Middle frontal gyrus (tissue), 1 donor: ENCODE results near the gene PCDHA11.
"Not testable (repeated sequence)": the region's sequence is repeated elsewhere in the genome, so short reads cannot be mapped to it uniquely, and the experiment has no call there.

Source experiments
- DNase-seq: peaks from one replicate; pipeline ENCODE4 v3.0.0-alpha.2; 2015; ENCODE audit warnings: low spot score; ENCODE audit errors: extremely low spot score

Gene PCDHA11, protein sequence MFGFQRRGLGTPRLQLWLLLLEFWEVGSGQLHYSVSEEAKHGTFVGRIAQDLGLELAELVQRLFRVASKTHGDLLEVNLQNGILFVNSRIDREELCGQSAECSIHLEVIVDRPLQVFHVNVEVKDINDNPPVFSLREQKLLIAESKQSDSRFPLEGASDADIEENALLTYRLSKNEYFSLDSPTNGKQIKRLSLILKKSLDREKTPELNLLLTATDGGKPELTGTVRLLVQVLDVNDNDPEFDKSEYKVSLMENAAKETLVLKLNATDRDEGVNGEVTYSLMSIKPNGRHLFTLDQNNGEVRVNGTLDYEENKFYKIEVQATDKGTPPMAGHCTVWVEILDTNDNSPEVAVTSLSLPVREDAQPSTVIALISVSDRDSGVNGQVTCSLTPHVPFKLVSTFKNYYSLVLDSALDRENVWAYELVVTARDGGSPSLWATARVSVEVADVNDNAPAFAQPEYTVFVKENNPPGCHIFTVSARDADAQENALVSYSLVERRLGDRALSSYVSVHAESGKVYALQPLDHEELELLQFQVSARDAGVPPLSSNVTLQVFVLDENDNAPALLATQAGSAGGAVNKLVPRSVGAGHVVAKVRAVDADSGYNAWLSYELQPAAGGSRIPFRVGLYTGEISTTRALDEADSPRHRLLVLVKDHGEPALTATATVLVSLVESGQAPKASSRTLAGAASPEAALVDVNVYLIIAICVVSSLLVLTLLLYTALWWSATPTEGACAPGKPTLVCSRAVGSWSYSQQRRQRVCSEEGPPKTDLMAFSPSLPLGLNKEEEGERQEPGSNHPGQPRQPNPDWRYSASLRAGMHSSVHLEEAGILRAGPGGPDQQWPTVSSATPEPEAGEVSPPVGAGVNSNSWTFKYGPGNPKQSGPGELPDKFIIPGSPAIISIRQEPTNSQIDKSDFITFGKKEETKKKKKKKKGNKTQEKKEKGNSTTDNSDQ

DNA sequence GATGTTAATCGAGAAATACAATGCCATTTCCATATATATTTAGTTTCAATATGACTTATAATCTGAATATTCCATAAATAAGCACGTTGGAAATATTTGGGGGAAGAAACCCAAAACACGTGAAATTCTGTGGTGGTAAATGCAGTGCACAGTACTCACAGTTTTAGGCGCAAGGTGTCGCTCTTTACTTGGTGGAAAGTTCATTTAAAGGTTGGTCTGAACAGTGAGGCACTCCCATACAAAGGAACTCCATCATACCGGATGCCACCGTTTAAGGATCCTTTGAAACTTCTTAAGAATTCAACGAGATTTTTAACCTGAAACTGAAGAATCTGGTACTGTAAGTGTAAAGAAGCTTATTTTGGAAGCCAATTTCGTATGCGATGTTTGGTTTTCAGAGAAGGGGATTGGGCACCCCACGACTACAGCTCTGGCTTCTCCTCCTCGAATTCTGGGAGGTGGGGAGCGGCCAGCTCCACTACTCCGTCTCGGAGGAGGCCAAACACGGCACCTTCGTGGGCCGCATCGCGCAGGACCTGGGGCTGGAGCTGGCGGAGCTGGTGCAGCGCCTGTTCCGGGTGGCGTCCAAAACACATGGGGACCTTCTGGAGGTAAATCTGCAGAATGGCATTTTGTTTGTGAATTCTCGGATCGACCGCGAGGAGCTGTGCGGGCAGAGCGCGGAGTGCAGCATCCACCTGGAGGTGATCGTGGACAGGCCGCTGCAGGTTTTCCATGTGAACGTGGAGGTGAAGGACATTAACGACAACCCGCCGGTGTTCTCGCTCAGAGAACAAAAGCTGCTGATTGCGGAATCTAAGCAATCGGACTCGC lies at the start of gene PCDHA11:
PCDHA11 (plus strand) TSS at position 237 of the 834 bp plus-strand sequence; CDS start at position 384, 147 bp downstream.
- DNase-seq = no peak

DNA sequence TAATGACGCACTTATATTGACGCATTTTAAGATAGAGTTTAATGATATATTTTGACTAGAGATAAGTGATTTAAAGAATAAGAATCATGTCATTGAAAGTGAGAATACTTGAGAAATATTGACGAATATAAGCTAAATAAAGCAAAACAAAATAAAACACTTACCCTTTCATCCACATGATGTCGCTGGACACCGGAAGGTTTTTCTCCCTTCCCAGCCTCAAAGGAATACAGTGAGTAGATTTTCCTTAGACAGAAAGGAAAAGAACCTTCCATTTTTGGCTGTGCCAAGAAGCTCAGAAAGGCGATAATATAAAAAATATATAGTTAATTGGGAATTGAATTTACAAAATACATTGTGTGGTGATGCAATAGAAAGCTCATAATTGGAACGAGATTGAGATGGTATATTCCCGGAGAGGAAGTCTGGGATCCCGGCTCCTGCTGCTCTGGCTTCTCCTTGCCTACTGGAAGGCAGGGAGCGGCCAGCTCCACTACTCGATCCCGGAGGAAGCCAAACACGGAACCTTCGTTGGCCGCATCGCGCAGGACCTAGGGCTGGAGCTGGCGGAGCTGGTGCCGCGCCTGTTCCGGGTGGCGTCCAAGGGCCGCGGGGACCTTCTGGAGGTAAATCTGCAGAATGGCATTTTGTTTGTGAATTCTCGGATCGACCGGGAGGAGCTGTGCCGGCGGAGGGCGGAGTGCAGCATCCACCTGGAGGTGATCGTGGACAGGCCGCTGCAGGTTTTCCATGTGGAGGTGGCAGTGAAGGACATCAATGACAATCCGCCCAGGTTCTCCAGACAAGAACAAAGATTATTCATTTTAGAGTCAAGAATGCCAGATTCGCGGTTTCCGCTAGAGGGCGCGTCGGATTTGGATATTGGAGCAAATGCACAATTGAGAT lies 47.1 kb upstream of the PCDHA11 start, which contains the start of gene PCDHA5:
PCDHA5 (plus strand) TSS at position 239 of the 906 bp plus-strand sequence.
- no peak for DNase-seq

DNA sequence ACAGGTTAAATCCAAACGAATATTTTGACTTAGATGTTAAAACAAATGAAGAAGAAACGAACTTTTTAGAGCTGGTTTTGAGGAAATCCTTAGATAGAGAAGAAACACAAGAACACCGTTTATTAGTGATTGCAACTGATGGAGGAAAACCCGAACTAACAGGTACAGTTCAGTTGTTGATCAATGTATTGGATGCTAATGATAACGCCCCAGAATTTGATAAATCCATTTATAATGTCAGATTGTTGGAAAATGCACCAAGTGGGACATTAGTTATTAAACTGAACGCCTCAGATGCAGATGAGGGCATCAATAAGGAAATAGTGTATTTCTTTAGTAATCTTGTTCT lies 46.5 kb upstream of the PCDHA11 start:
- no peak for DNase-seq

DNA sequence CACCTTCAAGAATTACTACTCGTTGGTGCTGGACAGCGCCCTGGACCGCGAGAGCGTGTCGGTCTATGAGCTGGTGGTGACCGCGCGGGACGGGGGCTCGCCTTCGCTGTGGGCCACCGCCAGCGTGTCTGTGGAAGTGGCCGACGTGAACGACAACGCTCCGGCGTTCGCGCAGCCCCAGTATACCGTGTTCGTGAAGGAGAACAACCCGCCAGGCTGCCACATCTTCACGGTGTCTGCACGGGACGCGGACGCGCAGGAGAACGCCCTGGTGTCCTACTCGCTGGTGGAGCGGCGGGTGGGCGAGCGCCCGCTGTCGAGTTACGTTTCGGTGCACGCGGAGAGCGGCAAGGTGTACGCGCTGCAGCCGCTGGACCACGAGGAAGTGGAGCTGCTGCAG lies 45.8 kb upstream of the PCDHA11 start:
- DNase-seq = not testable (repeated sequence)

DNA sequence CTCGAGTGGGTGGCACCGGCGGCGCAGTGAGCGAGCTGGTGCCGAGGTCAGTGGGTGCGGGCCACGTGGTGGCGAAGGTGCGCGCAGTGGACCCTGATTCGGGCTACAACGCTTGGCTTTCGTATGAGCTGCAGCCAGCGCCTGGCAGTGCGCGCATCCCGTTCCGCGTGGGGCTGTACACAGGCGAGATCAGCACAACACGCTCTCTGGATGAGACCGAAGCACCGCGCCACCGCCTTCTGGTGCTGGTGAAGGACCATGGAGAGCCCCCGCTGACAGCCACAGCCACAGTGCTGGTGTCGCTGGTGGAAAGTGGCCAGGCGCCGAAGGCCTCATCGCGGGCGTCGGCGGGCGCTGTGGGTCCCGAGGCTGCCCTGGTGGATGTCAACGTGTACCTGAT lies 45.3 kb upstream of the PCDHA11 start:
- DNase-seq = no peak

DNA sequence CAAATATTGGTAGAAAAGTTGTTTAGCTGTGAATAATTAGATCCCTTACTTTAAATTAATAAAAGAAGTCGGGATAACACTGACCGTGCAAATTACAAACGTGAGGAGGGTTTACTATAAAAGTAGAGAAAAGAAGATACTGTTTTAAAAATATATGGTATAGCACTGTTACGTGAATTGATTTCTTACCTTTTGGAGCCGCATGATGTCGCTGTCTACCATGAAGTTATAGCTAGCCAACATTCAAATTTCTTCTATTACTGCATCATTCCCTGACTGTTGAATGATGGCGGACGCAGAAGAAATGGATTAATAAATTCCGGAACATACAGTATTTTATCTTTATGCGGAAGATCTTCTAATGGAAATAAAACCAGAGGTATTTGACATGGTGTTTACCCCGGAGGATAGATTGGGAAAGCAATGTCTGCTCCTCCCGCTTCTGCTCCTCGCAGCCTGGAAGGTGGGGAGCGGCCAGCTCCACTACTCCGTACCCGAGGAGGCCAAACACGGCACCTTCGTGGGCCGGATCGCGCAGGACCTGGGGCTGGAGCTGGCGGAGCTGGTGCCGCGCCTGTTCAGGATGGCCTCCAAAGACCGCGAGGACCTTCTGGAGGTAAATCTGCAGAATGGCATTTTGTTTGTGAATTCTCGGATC lies 40.9 kb upstream of the PCDHA11 start, which contains the start of gene PCDHA6:
PCDHA6 (plus strand) TSS at position 257 of the 658 bp plus-strand sequence; CDS start at position 389, 132 bp downstream.
- no peak for DNase-seq

DNA sequence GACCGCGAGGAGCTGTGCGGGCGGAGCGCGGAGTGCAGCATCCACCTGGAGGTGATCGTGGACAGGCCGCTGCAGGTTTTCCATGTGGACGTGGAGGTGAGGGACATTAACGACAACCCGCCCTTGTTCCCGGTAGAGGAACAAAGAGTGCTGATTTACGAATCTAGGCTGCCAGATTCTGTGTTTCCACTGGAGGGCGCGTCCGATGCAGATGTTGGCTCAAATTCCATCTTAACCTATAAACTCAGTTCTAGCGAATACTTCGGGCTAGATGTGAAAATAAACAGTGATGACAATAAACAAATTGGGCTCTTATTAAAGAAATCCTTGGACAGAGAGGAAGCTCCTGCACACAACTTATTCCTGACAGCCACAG lies 40.4 kb upstream of the PCDHA11 start:
- no peak for DNase-seq

DNA sequence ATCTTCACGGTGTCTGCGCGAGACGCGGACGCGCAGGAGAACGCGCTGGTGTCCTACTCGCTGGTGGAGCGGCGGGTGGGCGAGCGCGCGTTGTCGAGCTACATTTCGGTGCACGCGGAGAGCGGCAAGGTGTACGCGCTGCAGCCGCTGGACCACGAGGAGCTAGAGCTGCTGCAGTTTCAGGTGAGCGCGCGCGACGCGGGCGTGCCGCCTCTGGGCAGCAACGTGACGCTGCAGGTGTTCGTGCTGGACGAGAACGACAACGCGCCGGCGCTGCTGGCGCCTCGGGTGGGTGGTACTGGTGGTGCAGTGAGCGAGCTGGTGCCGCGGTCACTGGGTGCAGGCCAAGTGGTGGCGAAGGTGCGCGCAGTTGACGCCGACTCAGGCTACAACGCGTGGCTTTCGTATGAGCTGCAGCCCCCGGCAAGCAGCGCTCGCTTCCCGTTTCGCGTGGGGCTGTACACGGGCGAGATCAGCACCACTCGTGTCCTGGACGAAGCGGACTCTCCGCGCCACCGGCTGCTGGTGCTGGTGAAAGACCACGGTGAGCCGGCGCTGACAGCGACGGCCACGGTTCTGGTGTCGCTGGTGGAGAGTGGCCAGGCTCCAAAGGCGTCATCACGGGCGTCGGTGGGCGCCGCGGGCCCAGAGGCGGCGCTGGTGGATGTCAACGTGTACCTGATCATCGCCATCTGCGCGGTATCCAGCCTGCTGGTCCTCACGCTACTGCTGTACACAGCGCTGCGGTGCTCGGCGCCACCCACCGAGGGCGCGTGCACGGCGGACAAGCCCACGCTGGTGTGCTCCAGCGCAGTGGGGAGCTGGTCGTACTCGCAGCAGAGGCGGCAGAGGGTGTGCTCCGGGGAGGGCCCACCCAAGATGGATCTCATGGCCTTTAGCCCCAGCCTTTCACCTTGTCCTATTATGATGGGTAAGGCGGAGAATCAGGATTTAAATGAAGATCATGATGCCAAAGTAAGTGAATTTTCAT lies 39.0 kb upstream of the PCDHA11 start:
- DNase-seq = not testable (repeated sequence)

DNA sequence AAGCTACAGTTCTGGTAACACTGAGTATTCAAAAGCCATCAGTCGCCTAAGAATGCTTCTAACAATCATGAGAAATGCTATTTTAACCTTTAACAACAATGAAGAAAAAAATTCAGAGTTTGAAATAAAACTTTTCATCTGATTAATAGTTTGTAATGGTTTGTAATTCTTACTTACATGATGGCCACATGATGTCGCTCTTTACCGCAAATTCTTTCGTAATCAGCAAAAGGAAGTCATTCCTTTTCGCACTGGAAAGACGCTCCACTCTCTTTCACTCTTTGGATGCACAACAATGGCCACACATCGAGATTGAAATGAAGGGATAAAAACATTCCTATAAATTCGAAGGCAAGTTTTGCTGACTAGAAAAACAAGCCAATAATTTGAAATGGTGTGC lies 34.8 kb upstream of the PCDHA11 start, which contains the start of gene PCDHA7:
PCDHA7 (plus strand) TSS at position 277 of the 400 bp plus-strand sequence; CDS start at position 392, 115 bp downstream.
- no peak for DNase-seq

DNA sequence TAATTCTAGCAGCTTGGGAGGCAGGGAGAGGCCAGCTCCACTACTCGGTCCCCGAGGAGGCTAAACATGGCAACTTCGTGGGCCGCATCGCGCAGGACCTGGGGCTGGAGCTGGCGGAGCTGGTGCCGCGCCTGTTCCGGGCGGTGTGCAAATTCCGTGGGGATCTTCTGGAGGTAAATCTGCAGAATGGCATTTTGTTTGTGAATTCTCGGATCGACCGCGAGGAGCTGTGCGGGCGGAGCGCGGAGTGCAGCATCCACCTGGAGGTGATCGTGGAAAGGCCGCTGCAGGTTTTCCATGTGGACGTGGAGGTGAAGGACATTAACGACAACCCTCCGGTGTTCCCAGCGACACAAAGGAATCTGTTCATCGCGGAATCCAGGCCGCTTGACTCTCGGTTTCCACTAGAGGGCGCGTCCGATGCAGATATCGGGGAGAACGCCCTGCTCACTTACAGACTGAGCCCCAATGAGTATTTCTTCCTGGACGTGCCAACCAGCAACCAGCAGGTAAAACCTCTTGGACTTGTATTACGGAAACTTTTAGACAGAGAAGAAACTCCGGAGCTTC lies 34.2 kb upstream of the PCDHA11 start:
- not testable (repeated sequence) for DNase-seq

DNA sequence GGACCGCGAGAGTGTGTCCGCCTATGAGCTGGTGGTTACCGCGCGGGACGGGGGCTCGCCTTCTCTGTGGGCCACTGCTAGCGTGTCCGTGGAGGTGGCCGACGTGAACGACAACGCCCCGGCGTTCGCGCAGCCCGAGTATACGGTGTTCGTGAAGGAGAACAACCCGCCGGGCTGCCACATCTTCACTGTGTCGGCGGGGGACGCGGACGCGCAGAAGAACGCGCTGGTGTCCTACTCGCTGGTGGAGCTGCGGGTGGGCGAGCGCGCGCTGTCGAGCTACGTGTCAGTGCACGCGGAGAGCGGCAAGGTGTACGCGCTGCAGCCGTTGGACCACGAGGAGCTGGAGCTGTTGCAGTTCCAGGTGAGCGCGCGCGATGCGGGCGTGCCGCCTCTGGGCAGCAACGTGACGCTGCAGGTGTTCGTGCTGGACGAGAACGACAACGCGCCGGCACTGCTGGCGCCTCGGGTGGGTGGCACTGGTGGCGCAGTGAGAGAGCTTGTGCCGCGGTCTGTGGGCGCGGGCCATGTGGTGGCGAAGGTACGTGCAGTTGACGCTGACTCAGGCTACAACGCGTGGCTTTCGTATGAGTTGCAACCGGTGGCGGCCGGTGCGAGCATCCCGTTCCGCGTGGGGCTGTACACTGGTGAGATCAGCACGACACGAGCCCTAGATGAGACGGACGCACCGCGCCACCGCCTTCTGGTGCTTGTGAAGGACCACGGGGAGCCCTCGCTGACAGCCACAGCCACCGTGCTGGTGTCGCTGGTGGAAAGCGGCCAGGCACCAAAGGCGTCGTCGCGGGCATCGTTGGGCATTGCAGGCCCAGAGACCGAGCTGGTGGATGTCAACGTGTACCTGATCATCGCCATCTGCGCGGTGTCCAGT lies 32.9 kb upstream of the PCDHA11 start:
- no peak for DNase-seq

DNA sequence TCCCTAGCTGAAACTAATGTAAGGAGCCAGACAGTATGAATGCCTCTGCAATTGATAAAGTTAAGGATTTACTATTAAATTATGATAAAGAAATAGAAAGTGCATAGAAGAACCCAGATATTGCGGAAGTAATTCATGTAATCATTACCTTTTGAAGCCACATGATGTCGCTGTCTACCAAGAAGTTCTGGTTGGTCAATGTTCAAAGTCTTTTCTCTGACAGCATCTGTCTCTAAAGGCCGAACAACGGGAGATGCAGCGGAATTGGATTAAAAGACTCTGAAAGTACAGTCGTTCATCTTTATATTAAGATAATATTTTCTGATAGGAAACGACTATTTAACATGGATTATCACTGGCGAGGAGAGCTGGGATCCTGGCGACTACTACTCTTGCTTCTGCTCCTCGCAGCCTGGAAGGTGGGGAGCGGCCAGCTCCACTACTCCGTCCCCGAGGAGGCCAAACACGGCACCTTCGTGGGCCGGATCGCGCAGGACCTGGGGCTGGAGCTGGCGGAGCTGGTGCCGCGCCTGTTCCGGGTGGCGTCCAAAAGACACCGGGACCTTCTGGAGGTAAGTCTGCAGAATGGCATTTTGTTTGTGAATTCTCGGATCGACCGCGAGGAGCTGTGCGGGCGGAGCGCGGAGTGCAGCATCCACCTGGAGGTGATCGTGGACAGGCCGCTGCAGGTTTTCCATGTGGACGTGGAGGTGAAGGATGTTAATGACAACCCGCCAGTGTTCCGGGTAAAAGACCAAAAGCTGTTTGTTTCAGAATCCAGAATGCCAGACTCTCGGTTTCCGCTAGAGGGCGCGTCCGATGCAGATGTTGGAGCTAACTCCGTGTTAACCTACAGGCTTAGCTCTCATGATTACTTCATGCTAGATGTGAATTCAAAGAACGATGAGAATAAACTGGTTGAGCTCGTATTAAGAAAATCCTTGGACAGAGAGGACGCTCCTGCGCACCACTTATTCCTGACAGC lies 27.5 kb upstream of the PCDHA11 start, which contains the start of gene PCDHA8:
PCDHA8 (plus strand) TSS at position 210 of the 985 bp plus-strand sequence; CDS start at position 345, 135 bp downstream.
- no peak for DNase-seq

DNA sequence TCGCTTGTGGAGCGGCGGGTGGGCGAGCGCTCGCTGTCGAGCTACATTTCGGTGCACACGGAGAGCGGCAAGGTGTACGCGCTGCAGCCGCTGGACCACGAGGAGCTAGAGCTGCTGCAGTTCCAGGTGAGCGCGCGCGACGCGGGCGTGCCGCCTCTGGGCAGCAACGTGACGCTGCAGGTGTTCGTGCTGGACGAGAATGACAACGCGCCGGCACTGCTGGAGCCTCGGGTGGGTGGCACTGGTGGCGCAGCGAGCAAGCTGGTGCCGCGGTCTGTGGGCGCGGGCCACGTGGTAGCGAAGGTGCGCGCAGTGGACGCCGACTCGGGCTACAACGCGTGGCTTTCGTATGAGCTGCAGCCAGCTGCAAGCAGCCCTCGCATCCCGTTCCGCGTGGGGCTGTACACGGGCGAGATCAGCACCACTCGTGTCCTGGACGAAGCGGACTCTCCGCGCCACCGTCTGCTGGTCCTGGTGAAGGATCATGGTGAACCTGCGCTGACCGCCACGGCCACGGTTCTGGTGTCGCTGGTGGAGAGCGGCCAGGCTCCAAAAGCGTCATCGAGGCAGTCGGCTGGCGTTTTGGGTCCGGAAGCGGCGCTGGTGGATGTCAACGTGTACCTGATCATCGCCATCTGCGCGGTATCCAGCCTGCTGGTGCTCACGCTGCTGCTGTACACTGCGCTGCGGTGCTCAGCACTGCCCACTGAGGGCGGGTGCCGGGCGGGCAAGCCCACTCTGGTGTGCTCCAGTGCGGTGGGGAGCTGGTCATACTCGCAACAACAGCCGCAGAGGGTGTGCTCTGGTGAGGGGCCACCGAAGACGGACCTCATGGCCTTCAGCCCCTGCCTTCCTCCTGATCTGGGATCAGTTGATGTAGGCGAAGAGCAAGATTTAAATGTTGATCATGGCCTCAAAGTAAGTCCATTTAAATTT lies 25.7 kb upstream of the PCDHA11 start:
- no peak for DNase-seq
